Tibial nerve (tissue), 4 donors: Measurements from ENCODE around the gene NBAS.

Source experiments
- EP300 ChIP-seq, 2 donors: sonication (generic); formaldehyde crosslinking; IDR thresholded peaks; one replicate each; pipeline ENCODE4 v1.6.1; 2017; ENCODE audit warnings: antibody characterized with exemption in 2 of 2, mild to moderate bottlenecking in 1 of 2
- POLR2A ChIP-seq, 2 donors: fragments of 450-650 bp; IDR thresholded peaks; one replicate each; pipeline ENCODE4 v1.6.1; 2017; ENCODE audit warnings: antibody characterized with exemption in 2 of 2, mild to moderate bottlenecking in 2 of 2, moderate library complexity in 2 of 2
- TF ChIP-seq, protein P1 (sequence below), 5 experiments: fragments of 200-600 bp in 3 of 5; fragments of 450-650 bp in 2 of 5; sonication (generic) in 3 of 5; IDR thresholded peaks; one replicate each; pipeline ENCODE4 v1.5.1; 2016 to 2019; ENCODE audit warnings: antibody characterized with exemption in 5 of 5, mild to moderate bottlenecking in 3 of 5, moderate library complexity in 2 of 5

DNA sequence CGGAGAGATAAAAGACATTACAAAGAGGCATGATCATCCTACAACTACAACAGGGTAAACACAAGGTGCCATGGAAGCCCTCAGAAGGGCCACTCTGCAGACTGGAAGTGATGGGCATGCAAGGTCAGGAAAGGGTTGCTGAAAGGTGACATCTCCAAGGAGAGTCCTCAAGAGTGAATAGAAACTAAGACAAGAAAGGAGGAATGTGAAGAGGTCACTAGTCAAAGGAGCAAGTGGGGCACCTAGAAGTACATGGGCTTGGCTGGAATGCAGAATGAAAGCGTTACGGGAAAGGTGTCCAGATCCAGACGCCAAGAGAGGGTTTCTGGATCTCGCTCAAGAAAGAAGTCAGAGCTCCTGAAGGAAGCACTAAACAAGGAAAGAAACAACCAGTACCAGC, 314.3 kb downstream of the NBAS start:
- TF ChIP-seq, protein P1, sequence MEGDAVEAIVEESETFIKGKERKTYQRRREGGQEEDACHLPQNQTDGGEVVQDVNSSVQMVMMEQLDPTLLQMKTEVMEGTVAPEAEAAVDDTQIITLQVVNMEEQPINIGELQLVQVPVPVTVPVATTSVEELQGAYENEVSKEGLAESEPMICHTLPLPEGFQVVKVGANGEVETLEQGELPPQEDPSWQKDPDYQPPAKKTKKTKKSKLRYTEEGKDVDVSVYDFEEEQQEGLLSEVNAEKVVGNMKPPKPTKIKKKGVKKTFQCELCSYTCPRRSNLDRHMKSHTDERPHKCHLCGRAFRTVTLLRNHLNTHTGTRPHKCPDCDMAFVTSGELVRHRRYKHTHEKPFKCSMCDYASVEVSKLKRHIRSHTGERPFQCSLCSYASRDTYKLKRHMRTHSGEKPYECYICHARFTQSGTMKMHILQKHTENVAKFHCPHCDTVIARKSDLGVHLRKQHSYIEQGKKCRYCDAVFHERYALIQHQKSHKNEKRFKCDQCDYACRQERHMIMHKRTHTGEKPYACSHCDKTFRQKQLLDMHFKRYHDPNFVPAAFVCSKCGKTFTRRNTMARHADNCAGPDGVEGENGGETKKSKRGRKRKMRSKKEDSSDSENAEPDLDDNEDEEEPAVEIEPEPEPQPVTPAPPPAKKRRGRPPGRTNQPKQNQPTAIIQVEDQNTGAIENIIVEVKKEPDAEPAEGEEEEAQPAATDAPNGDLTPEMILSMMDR (IDR thresholded peaks at IDR 0.05): no peak
- TF ChIP-seq EP300 (IDR thresholded peaks at IDR 0.05): no peak
- TF ChIP-seq POLR2A (IDR thresholded peaks at IDR 0.05): no peak
